NCI-H446 treated with DMSO at 0.1 percent for 48 hours (cell line): ENCODE data around the gene CNN3.

Experiments
- DNase-seq: peaks from one replicate; lab custom pipeline; 2025; lab: John Stamatoyannopoulos, UW

CNN3 gene

GRCh38 chr1:94922761-94923331, 4.1 kb downstream of the CNN3 start:
- DNase-seq: no peak

- no peak for DNase-seq
Measured at GRCh38 chr1:94921977-94922376, 4.9 kb downstream of the CNN3 start.

- no peak for DNase-seq
Measured at GRCh38 chr1:94920061-94920460, 6.8 kb downstream of the CNN3 start.

GRCh38 chr1:94919241-94920030, 7.5 kb downstream of the CNN3 start:
- DNase-seq: no peak

GRCh38 chr1:94917251-94917650, 9.7 kb downstream of the CNN3 start:
- DNase-seq: no peak

- no peak for DNase-seq
Measured at GRCh38 chr1:94912263-94913184, 14.4 kb downstream of the CNN3 start.

- DNase-seq: no peak
Measured at GRCh38 chr1:94909486-94909885, 17.4 kb downstream of the CNN3 start.

- DNase-seq: no peak
Measured at GRCh38 chr1:94908965-94909364, 17.9 kb downstream of the CNN3 start.

- no peak for DNase-seq
Measured at GRCh38 chr1:94908190-94908589, 18.7 kb downstream of the CNN3 start.

GRCh38 chr1:94907136-94907535, 19.8 kb downstream of the CNN3 start:
- no peak for DNase-seq

- DNase-seq: no peak
Measured at GRCh38 chr1:94906382-94906781, 20.5 kb downstream of the CNN3 start.

- no peak for DNase-seq
Measured at GRCh38 chr1:94905207-94905606, 21.7 kb downstream of the CNN3 start.

- DNase-seq: no peak
Measured at GRCh38 chr1:94903280-94904009, 23.5 kb downstream of the CNN3 start.

GRCh38 chr1:94901841-94902240, 25.1 kb downstream of the CNN3 start:
- no peak for DNase-seq

- no peak for DNase-seq
Measured at GRCh38 chr1:94899756-94900155, 27.2 kb downstream of the CNN3 start.

GRCh38 chr1:94898491-94899385, 28.2 kb downstream of the CNN3 start:
- no peak for DNase-seq

GRCh38 chr1:94895518-94895917, 31.4 kb downstream of the CNN3 start:
- no peak for DNase-seq

- DNase-seq: no peak
Measured at GRCh38 chr1:94894630-94895029, 32.3 kb downstream of the CNN3 start.

GRCh38 chr1:94892604-94893254, 34.2 kb downstream of the CNN3 start:
- no peak for DNase-seq

- no peak for DNase-seq
Measured at GRCh38 chr1:94888201-94888600, 38.7 kb downstream of the CNN3 start.
